Measurements from ENCODE around the gene BUD13.

Gene BUD13

DNA sequence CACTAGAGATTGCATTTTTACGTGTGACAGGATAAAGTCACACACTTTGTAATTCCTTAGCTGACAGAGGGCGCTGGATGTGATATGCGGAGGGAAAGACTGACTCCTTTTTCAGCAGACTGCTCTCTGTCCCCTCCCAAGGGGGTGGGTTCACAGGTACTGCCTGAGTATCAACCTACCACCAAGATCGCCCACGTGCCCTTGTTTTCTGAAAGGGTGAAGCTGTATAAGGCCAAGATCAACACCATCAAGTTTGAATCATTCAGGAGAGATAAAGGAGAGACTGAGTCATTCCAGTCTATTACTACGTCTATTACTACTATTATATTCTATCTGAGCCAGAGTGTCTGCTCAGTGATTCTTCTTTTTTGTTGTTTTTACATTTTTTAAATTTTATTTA is 30.7 kb downstream of the BUD13 start:
- DNase-seq, result no peak

DNA sequence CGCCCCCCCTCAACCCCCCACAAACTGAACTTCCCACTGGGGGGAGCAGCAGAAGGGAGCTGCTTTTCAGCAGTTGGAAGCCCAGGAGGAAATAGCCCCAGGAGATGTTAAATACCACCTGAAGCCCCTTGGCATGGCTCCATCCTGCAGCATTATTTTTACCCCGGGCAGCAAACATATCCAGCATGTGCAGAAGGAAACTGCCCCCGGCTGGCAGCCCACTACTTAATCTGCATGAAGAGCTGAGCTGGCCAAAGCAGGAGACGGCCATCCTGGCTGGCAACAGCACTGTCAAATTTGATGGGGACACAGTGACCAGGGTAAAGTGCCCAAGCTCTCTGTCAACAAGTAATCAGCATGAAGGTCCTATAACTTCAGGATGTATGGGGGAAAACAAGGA is 32.0 kb downstream of the BUD13 start:
- DNase-seq, result no peak

DNA sequence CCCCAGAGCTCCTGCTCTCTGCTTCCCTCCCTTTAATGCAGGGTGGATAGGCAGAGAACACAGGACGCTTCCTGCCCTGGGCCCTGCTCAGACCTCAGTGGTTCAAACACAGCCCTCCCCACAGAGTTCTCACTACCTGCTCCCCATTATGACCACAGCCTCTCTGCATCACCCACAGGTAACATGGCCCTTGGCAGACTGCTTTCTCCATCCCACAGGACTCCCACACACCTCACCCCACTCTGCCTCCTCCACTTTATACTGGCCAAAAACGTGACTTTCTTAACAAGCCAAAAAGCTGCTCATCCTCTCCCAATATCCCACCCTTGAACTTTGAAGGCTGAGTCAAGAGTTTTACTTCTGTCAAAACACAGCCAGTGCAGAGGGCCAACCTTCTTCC is 33.8 kb downstream of the BUD13 start:
- DNase-seq, result no peak

GRCh38 chr11:116736763-116737162 is 36.0 kb downstream of the BUD13 start:
- no peak for DNase-seq

- DNase-seq, result peak; percentile 61
Measured at GRCh38 chr11:116733969-116734508, 38.7 kb downstream of the BUD13 start.

DNA sequence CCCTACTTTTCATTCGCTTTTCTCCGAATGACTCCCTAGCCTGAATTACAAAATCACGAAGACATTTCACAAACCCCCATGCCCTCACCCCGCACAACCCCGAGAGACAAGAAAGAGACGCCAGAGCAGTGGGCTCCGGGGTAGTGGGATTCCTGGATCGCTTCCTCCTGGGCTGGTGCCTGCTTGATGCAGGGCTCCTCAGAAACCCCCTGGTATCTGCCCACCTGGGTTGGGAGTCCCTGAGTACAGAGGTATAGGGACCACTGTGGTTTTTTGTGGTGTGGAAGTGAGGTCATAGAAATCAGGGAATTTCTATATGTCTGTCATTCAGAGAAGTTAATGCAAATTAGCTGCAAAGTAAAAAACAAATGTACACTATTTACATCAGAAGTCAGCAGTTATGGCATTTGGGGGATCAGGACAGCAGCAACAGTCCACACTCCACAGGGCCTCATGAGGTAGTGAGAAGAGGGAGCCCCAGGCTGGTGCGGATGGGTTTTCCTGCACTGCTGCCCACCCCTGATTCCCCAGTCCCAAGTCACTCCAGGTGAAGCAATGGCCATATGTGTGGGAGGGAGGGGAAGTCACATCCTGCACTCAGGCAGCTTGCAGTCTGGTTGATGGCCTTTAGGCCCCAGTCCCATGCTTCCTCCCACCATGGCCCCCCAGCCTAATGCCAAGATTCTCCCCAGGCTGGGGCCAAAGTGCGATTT is 39.6 kb downstream of the BUD13 start:
- DNase-seq, result no peak

DNA sequence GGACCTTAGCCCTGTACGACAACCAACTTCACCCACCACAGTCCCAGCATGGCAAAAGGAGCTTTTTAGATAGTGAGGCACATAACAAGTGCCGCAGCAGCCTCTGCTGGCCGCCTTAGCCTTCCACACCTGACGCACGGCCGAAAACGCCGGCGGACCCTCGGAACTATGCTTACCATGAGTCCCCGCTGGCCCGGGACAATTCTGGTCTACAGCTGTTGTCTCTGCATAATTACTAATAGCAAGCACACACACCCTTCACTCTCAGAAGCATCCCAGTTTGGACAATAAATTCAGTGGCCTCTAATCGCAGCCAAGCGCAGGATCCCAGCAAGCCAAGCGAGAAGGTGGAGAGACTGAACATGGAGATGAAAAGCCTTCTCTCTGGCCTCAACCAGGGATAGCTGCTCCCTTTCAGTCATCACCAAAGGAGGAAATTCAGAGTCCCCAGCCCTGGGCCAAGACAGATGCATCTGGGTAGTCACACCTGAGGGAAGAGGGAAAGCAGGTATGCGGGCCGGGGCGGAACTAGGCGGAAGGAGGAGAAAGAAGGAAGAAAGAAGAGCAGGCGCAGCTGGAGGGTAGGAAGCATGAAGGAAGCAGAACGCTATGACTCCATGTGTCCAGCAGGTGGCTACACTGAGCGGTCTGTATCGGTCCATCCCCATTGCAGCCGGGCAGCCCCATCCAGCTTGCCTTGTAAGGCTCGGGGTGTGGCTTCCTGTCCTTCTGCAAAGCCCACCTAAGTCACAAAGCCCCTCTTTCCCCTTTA is 40.3 kb downstream of the BUD13 start:
- peak; percentile 56 for DNase-seq

GRCh38 chr11:116731821-116732220 is 41.0 kb downstream of the BUD13 start:
- DNase-seq, result no peak

DNA sequence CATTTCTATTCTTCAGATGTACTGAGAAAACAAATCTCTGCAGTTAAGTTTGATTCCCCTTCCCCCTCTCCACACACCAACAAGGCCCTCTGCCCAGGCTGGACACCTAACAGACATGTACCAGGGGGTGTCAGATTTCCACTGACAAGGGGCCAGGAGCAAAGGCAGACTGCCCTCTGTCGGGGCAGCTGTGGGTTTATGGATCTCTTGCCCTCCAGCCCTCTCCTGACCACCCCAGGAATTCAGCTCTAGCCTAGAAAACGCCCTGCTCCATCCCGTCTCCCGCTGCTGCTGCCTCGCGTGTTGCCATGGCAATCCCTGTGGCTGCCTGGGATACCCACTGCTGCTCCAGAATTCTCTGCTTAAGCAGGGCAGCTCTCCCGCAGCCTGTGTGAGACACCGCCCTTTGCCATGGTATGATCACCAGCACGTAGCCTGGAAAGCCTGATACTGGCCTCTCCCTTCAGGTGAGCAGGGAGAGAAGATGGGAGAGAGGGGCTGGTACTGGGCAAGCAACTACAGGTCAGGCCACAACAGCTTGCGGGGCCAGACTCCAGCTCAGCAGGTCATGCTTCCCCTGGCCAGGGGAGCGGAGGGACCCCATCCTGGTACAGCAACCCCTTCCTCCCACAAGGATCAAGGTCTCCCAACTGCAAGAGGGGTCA is 41.6 kb downstream of the BUD13 start:
- DNase-seq, result no peak

DNA sequence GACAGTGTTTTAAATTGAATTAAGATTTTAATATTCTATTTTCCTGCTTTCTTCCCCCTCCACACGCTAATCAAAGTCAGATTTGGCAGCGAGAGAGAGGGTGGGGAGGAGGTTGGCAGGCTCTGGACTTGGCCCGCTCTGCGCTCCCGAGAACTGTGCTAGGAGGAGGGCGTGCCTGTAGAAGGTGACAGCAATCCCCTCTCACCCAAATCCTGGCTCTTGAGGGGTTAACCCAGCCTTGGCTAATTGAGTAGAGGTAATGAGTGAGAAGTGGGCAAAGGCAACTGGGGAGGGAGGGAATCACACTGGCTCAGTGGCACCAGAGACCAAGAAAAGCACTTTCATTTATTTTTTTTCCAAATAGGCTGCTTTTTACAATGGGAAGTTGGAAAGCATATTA is 42.2 kb downstream of the BUD13 start:
- no peak for DNase-seq

DNA sequence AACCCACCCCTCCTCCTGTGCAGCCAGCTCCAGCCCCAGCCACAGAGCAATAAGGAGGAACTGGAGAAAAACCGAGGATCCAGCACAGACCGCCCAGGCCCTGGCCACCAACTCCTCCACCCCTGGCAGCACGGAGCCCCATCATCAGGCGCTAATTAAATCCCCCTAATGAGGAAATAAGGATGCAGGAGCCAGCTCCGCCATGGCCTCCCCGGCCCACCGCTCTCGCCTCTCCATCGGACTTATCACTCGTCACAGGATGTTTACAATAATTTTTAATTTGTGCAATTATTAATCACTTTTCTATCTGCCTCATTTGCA is 42.6 kb downstream of the BUD13 start:
- no peak for DNase-seq

- no peak for DNase-seq
Measured at GRCh38 chr11:116729501-116730240, 43.1 kb downstream of the BUD13 start.

GRCh38 chr11:116727990-116728389 is 44.8 kb downstream of the BUD13 start:
- no peak for DNase-seq

DNA sequence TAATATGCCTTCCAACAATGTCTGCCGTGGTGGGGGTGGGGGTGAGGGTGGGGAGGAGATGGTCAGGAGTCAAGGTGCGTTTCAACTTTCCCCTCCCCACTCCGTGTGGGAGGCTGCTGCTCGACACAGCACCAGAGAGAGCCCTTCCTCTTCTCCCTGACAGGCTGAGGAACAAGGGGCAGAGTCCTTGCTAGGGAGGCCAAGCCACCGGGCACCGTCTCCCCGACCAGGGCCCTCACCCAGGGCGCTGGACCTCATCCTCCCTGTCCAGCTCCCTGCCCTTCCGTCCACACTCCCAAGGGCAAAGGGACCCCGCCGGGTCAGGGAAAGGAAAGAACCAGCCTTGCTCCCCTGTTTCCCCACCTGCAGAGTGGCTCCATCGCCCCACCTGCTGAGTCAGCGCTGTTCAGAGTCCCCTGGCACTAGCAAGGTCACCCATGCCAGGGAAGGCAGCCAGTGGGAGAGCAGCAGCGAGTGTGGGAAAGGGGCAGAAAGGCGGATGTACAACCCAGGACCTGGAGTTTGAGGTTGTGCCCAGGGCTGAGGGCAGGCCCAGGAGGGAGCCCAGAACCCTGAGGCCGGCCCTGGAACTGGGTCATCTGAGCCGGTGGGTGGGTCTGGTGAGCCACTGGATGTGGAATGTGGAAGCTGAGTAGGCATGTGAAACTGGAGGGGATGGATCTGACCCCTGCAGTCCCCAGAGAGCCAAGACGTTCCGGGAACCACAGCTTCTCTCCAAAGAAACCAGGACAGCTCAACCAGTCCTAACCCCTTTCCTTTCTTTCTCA is 47.2 kb downstream of the BUD13 start:
- no peak for DNase-seq

- no peak for DNase-seq
Measured at GRCh38 chr11:116724813-116725212, 48.0 kb downstream of the BUD13 start.

DNA sequence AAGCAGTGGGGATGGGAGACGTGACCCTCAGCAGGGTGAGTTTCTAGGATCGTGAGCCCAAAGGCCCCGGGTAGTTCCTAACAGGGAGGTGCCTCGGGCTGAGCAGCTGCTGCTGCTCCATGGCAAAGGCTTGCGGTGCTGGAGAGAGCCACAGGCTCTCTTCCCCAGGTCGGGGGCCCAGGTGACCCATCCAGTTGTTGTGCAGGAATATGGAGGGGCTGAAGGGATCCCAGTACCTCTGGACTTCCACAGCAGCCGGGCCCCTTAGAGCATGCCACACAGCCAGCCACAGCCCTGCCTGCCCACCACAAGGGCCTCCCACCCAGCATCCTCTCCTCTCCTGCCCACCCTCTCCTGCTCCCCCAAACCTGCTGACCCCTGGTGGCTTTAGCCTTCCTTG is 49.3 kb downstream of the BUD13 start:
- no peak for DNase-seq

DNA sequence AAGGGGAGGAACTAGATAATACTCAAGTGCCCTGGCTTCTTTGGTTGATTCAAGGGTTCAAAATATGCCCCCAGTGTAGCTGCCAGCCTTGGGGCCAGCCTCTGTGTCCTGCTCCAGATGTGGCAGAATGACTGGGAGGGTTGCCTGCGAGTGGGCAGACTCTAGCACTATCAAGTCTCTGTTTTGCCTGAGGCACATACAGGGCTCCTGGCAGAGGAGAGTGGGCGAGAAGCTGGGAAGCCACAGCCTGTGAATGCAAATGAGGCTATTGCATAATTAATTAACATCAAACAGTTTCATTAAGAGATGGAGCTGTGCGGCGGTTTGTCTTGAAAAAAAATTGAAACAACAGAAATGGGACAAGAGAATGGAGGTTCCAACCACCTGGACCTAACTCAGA is 50.8 kb downstream of the BUD13 start:
- DNase-seq, result no peak

DNA sequence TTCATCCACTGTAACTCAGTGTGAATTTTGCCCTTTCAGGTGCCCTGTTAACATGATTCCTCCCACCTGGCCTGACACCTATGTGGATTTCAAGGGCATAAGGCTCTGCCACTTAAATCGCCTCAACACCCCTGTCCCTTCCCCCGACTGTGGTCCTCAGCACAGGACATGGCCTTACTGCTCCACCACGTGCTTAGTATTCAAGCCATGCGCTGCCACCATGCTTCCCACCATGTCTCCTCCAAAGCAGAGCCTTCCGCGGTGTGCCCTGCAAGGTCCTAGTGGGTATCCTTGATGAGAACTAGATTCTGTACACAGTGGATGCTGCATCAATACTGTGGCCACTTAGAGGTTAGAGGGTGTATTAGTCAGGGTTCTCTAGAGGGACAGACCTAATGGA is 51.9 kb downstream of the BUD13 start:
- no peak for DNase-seq

DNA sequence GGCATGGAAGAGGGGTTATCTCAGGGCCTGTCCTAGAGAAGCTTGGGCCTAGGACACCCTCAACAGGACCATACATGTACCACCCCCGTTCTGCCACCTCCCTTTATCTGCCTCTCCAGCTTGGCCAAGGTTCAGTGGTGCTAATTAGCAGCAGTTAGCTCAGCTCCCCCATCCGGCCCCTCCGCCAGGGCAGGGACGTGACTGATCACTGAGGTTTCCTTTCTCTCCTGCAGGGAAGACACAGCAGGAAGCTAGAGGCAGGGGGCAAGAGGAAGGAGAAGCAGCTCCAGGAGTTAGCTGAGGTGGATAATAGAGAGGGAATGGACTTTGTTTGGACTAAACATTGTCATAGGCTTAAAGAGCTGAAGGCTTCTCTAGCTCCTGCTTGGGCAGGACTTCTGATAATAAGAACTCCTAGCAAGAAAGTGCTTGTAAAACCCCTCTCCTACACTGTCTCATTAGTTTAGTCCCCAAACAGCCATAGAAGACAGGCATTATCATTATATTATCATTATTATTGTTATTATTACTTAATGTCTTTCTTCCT is 53.8 kb downstream of the BUD13 start:
- DNase-seq, result peak; percentile 28

DNA sequence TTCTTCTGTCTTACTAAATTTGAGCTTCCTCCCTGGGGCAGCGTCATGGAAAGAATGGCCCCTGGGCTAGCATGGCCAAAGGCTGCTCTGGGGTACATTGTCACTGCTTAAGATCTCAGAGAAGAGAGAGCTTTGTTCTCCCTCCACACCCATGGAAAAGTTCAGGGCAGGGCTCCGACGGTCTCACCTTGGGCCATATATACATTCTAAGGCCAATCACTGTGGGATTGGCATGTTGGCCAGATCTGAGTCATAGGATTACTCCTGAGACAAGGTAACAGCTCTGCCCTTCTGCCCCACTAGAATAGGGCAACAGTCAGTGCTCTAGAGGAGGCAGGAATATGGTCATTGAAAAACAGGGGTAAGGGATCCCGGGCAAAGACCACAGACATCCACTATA is 56.2 kb downstream of the BUD13 start:
- DNase-seq, result no peak

DNA sequence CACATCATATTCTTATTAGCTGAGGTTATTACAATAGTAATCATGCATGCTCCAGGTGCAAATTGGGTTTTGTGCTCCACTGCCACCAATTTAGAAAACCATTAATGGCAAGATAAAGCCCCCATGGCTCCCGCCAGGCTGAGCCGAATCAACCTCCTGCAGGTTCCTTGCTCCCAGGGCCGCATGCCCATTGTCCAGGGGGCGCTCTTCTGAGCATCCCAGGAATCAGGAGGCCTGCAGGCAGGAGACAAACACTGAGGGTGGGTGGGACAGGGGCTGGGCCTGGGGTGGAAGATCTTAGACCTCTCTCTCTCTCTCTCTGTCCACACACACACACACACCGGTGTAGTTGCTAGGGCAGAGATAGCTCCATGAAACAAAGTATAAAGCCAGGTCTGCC is 57.4 kb downstream of the BUD13 start:
- no peak for DNase-seq

GRCh38 chr11:116714902-116715301 is 57.9 kb downstream of the BUD13 start:
- DNase-seq, result no peak

Measured in GDM1 (cell line).